T-helper 1 cell treated with Interleukin-12 subunit alpha and Interleukin-12 subunit beta and Interleukin-4 antibody, amounts not matched to agents 30 ng/mL and 1 ng/mL, for 36 hours (primary cell): ENCODE results near the gene CCSER2. TPM values are rescaled to one million over a fixed set of nuclear protein-coding genes. Genes with fewer than 3 reads are reported as not detected.
"Not testable (repeated sequence)": the region's sequence is repeated elsewhere in the genome, so short reads cannot be mapped to it uniquely, and the experiment has no call there.

Experiments
- intact Hi-C: fragments of 100-400 bp; cut with micrococcal nuclease; formaldehyde crosslinking; loops from one replicate; pipeline ENCODE4 v1.15.1; 2024
- total RNA-seq: library from RNA; stranded (reverse); gene quantifications from 2 replicates; pipeline ENCODE4 v1.2.3, GENCODE V29; 2022

The CCSER2 gene
- total RNA-seq, 1 donor from 2014 or later: 85.9 TPM

GRCh38 chr10:84344526-84344925 is 16.1 kb downstream of the CCSER2 start:
- intact Hi-C loops: loop anchor here (5.0 kb wide), 1 partner anchor 37 kb away; no protein-coding TSS in a partner anchor

- intact Hi-C loops: not testable (repeated sequence)
These were observed 19.2 kb downstream of the CCSER2 start for GRCh38 chr10:84347575-84348002.

- intact Hi-C loops: no loop called here
These were observed 20.1 kb downstream of the CCSER2 start for GRCh38 chr10:84348447-84348846.

- intact Hi-C loops: no loop called here
These were observed 20.5 kb downstream of the CCSER2 start for GRCh38 chr10:84348860-84349259.

- intact Hi-C loops: loop anchor here (1.0 to 10.0 kb wide), 5 partner anchors 22 to 362 kb away; no protein-coding TSS in a partner anchor
These were observed 24.0 kb downstream of the CCSER2 start for GRCh38 chr10:84352251-84352842.

- intact Hi-C loops: loop anchor here (10.0 kb wide), 1 partner anchor 362 kb away; no protein-coding TSS in a partner anchor
These were observed 24.8 kb downstream of the CCSER2 start for GRCh38 chr10:84353052-84353803.

GRCh38 chr10:84354623-84355022 is 26.2 kb downstream of the CCSER2 start:
- intact Hi-C loops: loop anchor here (10.0 kb wide), 1 partner anchor 360 kb away; no protein-coding TSS in a partner anchor

GRCh38 chr10:84355106-84355505 is 26.7 kb downstream of the CCSER2 start:
- intact Hi-C loops: loop anchor here (10.0 kb wide), 1 partner anchor 360 kb away; no protein-coding TSS in a partner anchor

GRCh38 chr10:84356928-84357327 is 28.5 kb downstream of the CCSER2 start:
- intact Hi-C loops: loop anchor here (10.0 kb wide), 1 partner anchor 358 kb away; no protein-coding TSS in a partner anchor

GRCh38 chr10:84358743-84359142 is 30.4 kb downstream of the CCSER2 start:
- intact Hi-C loops: loop anchor here (10.0 kb wide), 1 partner anchor 356 kb away; no protein-coding TSS in a partner anchor

- intact Hi-C loops: no loop called here
These were observed 32.4 kb downstream of the CCSER2 start for GRCh38 chr10:84360637-84361365.

- intact Hi-C loops: no loop called here
These were observed 37.0 kb downstream of the CCSER2 start for GRCh38 chr10:84365335-84365881.

GRCh38 chr10:84366041-84366440 is 37.7 kb downstream of the CCSER2 start:
- intact Hi-C loops: no loop called here

GRCh38 chr10:84367256-84367655 is 38.9 kb downstream of the CCSER2 start:
- intact Hi-C loops: no loop called here

GRCh38 chr10:84368828-84369227 is 40.4 kb downstream of the CCSER2 start:
- intact Hi-C loops: no loop called here

- intact Hi-C loops: no loop called here
These were observed 41.9 kb downstream of the CCSER2 start for GRCh38 chr10:84370283-84370682.

- intact Hi-C loops: no loop called here
These were observed 43.6 kb downstream of the CCSER2 start for GRCh38 chr10:84371944-84372343.

GRCh38 chr10:84373000-84373399 is 44.6 kb downstream of the CCSER2 start:
- intact Hi-C loops: no loop called here

- intact Hi-C loops: no loop called here
These were observed 46.1 kb downstream of the CCSER2 start for GRCh38 chr10:84374455-84374854.

GRCh38 chr10:84375011-84375410 is 46.6 kb downstream of the CCSER2 start:
- intact Hi-C loops: loop anchor here (1.0 kb wide), 5 partner anchors 8 to 162 kb away; no protein-coding TSS in a partner anchor

GRCh38 chr10:84375881-84376280 is 47.5 kb downstream of the CCSER2 start:
- intact Hi-C loops: loop anchor here (1.0 kb wide), 5 partner anchors 7 to 161 kb away; no protein-coding TSS in a partner anchor
